NB4 (cell line): ENCODE measurements around the gene MC2R.

Experiments used
- POLR2A ChIP-seq: IDR thresholded peaks from 2 replicates; pipeline ENCODE4 v1.6.1; 2011; ENCODE audit warnings: mild to moderate bottlenecking; ENCODE audit not compliant: insufficient read length; ENCODE audit errors: extremely low read depth
- TF ChIP-seq, protein P1 (sequence below): IDR thresholded peaks from one replicate; pipeline ENCODE4 v1.5.1; 2012; ENCODE audit warnings: low read depth, low read length
- TF ChIP-seq, protein P2 (sequence below): IDR thresholded peaks from 2 replicates; pipeline ENCODE4 v1.6.1; 2011; ENCODE audit warnings: low read depth, low read length

DNA sequence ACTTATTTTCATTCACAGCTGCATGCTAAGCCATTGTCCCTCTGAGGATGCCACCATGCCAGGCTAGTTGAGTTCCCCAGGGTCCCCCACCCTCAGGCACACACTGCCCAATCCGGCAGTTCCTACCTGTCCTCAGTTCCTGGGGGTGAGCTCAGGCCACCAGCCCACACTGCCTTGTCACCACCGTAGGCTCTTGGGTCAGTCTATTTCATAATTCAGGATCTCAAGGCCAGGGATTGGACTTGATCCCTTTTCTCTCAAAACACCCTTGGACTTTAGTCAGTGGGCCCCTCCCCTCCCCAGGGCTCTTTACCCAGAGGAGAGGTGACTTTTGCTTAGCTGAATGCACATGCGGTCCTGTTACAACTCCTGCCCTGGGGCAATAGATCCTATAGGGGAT, 18.7 kb upstream of the MC2R start:
- TF ChIP-seq, protein P1, sequence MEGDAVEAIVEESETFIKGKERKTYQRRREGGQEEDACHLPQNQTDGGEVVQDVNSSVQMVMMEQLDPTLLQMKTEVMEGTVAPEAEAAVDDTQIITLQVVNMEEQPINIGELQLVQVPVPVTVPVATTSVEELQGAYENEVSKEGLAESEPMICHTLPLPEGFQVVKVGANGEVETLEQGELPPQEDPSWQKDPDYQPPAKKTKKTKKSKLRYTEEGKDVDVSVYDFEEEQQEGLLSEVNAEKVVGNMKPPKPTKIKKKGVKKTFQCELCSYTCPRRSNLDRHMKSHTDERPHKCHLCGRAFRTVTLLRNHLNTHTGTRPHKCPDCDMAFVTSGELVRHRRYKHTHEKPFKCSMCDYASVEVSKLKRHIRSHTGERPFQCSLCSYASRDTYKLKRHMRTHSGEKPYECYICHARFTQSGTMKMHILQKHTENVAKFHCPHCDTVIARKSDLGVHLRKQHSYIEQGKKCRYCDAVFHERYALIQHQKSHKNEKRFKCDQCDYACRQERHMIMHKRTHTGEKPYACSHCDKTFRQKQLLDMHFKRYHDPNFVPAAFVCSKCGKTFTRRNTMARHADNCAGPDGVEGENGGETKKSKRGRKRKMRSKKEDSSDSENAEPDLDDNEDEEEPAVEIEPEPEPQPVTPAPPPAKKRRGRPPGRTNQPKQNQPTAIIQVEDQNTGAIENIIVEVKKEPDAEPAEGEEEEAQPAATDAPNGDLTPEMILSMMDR: no peak
- no peak for TF ChIP-seq POLR2A
- TF ChIP-seq, protein P2, sequence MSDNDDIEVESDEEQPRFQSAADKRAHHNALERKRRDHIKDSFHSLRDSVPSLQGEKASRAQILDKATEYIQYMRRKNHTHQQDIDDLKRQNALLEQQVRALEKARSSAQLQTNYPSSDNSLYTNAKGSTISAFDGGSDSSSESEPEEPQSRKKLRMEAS: no peak
